ENCODE results near the gene CD79B. TPM values are rescaled to one million over a fixed set of nuclear protein-coding genes. Genes with fewer than 3 reads are reported as not detected.

The CD79B gene
- total RNA-seq, 1 donor from 2014 or later = not detected

DNA sequence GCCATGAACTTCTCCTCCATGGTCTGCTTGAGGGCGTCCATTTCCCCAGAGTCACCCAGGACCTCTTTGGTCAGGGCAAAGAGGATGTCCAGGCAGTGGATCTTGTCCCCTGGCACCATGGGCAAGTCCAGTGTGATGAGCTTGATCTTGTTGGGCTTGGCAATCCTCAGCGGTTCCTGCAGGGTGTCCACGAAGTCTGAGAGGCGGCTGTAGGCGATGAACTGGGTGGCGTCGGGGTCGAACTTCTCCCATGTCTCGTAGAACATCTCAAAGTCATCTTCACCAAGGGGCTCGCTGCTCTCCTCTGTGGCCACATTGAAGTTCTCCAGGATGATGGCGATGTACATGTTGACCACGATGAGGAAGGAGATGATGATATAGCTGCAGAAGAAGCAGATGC, 9.0 kb upstream of the CD79B start:
- Histone ChIP-seq H3K9me3 (no peaks in the 10 kb centered on the region), H3K36me3 (no peaks in the 10 kb centered on the region), H3K27ac (no peak overlapping the region), H3K27me3 (no peaks in the 10 kb centered on the region), H3K4me3 (no peak overlapping the region), H3K4me1 (no peaks in the 10 kb centered on the region)
- intact Hi-C loops (cut with DNase I) = no loop called here
- DNase-seq (ENCODE audit: low spot score in 2 of 2) = no peak
- TF ChIP-seq, protein P1, sequence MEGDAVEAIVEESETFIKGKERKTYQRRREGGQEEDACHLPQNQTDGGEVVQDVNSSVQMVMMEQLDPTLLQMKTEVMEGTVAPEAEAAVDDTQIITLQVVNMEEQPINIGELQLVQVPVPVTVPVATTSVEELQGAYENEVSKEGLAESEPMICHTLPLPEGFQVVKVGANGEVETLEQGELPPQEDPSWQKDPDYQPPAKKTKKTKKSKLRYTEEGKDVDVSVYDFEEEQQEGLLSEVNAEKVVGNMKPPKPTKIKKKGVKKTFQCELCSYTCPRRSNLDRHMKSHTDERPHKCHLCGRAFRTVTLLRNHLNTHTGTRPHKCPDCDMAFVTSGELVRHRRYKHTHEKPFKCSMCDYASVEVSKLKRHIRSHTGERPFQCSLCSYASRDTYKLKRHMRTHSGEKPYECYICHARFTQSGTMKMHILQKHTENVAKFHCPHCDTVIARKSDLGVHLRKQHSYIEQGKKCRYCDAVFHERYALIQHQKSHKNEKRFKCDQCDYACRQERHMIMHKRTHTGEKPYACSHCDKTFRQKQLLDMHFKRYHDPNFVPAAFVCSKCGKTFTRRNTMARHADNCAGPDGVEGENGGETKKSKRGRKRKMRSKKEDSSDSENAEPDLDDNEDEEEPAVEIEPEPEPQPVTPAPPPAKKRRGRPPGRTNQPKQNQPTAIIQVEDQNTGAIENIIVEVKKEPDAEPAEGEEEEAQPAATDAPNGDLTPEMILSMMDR (IDR thresholded peaks at IDR 0.05) = no peak

DNA sequence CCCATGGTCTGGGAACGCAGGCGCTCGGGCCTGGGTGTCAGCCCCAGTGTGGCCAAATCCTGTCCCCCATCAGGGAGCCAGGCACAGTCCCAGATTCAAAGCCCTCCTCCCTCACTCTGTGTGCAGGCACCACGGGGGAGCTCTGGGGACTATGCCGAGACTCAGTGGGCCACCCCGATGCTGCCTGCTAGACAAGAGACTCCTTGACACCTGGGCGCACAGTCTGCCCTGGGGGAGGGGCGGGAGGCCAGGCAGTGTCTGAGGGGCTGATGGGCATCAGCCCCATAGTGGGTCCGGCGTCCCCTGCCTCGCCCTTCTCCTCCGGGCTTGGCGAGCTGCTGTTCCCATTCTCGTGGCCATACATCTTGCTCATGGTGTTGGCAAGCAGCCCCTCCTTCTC, 8.5 kb upstream of the CD79B start:
- Histone ChIP-seq H3K4me3 (no peak overlapping the region), H3K4me1 (no peaks in the 10 kb centered on the region), H3K27ac (no peak overlapping the region), H3K9me3 (no peaks in the 10 kb centered on the region), H3K27me3 (no peaks in the 10 kb centered on the region), H3K36me3 (no peaks in the 10 kb centered on the region)
- DNase-seq (ENCODE audit: low spot score in 2 of 2) = no peak
- TF ChIP-seq, protein P1 (IDR thresholded peaks at IDR 0.05) = no peak
- intact Hi-C loops (cut with DNase I) = no loop called here

DNA sequence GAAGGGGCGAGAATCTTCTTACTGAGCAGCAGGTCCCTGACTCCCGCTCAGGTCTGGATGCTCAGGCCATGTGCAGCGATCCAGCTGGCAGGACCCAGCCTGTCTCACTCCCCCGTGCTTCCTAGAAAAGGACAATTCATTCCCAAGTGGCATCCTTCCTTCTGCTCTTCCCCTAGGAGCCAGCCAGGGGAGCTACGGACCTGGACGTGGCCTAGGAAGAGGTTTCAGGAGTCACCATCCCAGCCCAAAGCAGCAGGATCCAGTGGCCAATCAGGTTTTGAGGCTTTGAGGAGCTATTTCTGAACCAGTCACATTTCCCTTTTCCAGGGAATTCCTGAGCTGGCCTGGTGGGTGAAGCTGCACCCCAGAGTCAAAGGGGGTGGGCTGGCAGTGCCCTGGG, 7.8 kb upstream of the CD79B start:
- no peaks in the 10 kb centered on the region for H3K4me1 ChIP-seq
- H3K27me3 ChIP-seq = no peaks in the 10 kb centered on the region
- TF ChIP-seq, protein P1 (IDR thresholded peaks at IDR 0.05) = no peak
- no peak overlapping the region for H3K27ac ChIP-seq
- no peak for DNase-seq (ENCODE audit: low spot score in 2 of 2)
- H3K4me3 ChIP-seq = no peak overlapping the region
- H3K36me3 ChIP-seq = no peaks in the 10 kb centered on the region
- H3K9me3 ChIP-seq = no peaks in the 10 kb centered on the region
- intact Hi-C loops (cut with DNase I) = no loop called here

DNA sequence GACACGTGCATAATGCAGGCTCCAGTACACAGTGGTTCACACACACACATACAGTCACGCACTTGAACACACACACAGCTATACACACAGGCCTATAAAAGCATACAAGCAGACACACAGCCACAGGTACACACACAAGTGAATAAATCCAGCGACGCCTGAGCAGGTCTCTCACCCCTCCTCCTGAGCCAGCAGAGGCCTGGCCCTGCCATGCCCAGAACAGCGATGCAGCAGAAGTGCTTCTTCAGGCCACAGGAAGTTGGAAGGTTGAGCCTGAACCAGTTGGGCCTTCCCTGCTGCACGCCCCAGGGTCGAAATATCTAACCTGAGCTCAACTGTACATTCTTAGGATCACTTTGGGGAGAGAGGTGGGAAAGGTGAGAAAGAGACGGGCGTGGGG, 7.3 kb upstream of the CD79B start:
- H3K27ac ChIP-seq = no peak overlapping the region
- intact Hi-C loops (cut with DNase I) = no loop called here

GRCh38 chr17:63937920-63938319, 5.8 kb upstream of the CD79B start:
- TF ChIP-seq, protein P1 (IDR thresholded peaks at IDR 0.05) = no peak
- DNase-seq (ENCODE audit: low spot score in 2 of 2) = no peak
- H3K9me3 ChIP-seq = no peaks in the 10 kb centered on the region
- no peaks in the 10 kb centered on the region for H3K27me3 ChIP-seq
- H3K36me3 ChIP-seq = no peaks in the 10 kb centered on the region
- no peaks in the 10 kb centered on the region for H3K4me1 ChIP-seq
- no peak overlapping the region for H3K4me3 ChIP-seq
- no peak overlapping the region for H3K27ac ChIP-seq
- intact Hi-C loops (cut with DNase I) = no loop called here

More for the DNA sequence above, 7.3 kb upstream of the CD79B start:
- H3K27me3 ChIP-seq = no peaks in the 10 kb centered on the region
- DNase-seq (ENCODE audit: low spot score in 2 of 2) = no peak
- no peaks in the 10 kb centered on the region for H3K9me3 ChIP-seq
- TF ChIP-seq, protein P1 (IDR thresholded peaks at IDR 0.05) = no peak
- H3K36me3 ChIP-seq = no peaks in the 10 kb centered on the region
- no peak overlapping the region for H3K4me3 ChIP-seq
- no peaks in the 10 kb centered on the region for H3K4me1 ChIP-seq

- H3K36me3 ChIP-seq = no peaks in the 10 kb centered on the region
- intact Hi-C loops (cut with DNase I) = no loop called here
Observed at GRCh38 chr17:63937319-63937718, 5.2 kb upstream of the CD79B start.

More at GRCh38 chr17:63937319-63937718, 5.2 kb upstream of the CD79B start:
- DNase-seq (ENCODE audit: low spot score in 2 of 2) = no peak
- H3K9me3 ChIP-seq = no peaks in the 10 kb centered on the region
- no peaks in the 10 kb centered on the region for H3K27me3 ChIP-seq
- no peak overlapping the region for H3K27ac ChIP-seq
- H3K4me1 ChIP-seq = no peaks in the 10 kb centered on the region
- no peak overlapping the region for H3K4me3 ChIP-seq
- TF ChIP-seq, protein P1 (IDR thresholded peaks at IDR 0.05) = no peak

Data from ascending aorta (tissue), 2 donors.